Measurements from ENCODE around the gene ADAM22. TPM values are rescaled to one million over a fixed set of nuclear protein-coding genes. Genes with fewer than 3 reads are reported as not detected.

The ADAM22 gene
- total and polyA plus RNA-seq, 2 experiments from 2014 or later = 1.1 to 5.8 TPM

DNA sequence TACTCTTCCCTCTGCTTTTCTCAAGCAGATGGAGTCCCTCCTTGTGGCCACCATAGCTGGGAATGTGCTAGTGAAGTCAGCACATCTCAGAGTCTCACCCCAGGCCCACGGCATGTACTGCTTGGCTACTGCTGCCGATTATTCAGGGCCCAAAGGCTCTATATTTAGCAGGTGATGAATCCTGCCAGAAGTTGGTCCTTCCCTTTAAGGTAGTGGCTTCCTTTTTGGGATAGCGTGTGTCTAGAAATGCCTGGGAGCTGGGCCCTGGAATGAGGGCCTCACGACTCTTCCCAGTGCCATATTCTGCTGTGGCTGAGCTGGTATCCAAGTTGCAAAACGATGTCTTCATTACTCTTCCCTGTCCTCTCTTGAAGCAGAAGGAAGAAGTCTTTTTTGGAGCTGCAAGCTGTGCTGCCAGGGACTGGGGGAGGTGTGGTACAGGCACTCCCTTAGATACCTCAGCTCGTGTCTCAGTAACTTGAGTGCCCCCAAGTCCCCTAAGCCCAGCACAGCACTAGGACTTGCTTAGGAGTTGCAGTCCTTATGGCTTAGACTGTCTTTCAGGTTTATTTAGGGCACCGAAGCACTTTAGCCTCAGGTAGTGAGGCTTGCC, 100.1 kb downstream of the ADAM22 start:
- DNase-seq (ENCODE audit: low read depth in 1 of 2, low spot score in 1 of 2) = no peak
- no peaks in the 10 kb centered on the region for H3K27me3 ChIP-seq
- no peak for TF ChIP-seq CTCF (IDR thresholded peaks at IDR 0.05; ENCODE audit: low read depth, low read length)
- no peaks in the 10 kb centered on the region for H3K4me1 ChIP-seq (ENCODE audit: low read depth)
- H3K27ac ChIP-seq = no peak overlapping the region
- no peaks in the 10 kb centered on the region for H3K36me3 ChIP-seq
- H3K4me3 ChIP-seq = no peak overlapping the region
- no peaks in the 10 kb centered on the region for H3K9me3 ChIP-seq (ENCODE audit: low read depth)

GRCh38 chr7:88037050-88037449, 103.0 kb downstream of the ADAM22 start:
- H3K27ac ChIP-seq = no peak overlapping the region
- H3K4me3 ChIP-seq = no peak overlapping the region
- DNase-seq (ENCODE audit: low read depth in 1 of 2, low spot score in 1 of 2) = no peak
- no peak for TF ChIP-seq CTCF (IDR thresholded peaks at IDR 0.05; ENCODE audit: low read depth, low read length)
- H3K9me3 ChIP-seq (ENCODE audit: low read depth) = no peaks in the 10 kb centered on the region
- H3K27me3 ChIP-seq = no peaks in the 10 kb centered on the region
- no peaks in the 10 kb centered on the region for H3K36me3 ChIP-seq
- H3K4me1 ChIP-seq (ENCODE audit: low read depth) = no peaks in the 10 kb centered on the region

- no peaks in the 10 kb centered on the region for H3K27me3 ChIP-seq
- no peaks in the 10 kb centered on the region for H3K36me3 ChIP-seq
- no peaks in the 10 kb centered on the region for H3K9me3 ChIP-seq (ENCODE audit: low read depth)
- no peak overlapping the region for H3K27ac ChIP-seq
- H3K4me3 ChIP-seq = no peak overlapping the region
- H3K4me1 ChIP-seq (ENCODE audit: low read depth) = no peaks in the 10 kb centered on the region
- no peak for DNase-seq (ENCODE audit: low read depth in 1 of 2, low spot score in 1 of 2)
- TF ChIP-seq CTCF (IDR thresholded peaks at IDR 0.05; ENCODE audit: low read depth, low read length) = no peak
Observed at GRCh38 chr7:88040694-88041093, 106.6 kb downstream of the ADAM22 start.

GRCh38 chr7:88041583-88041982, 107.5 kb downstream of the ADAM22 start:
- DNase-seq (ENCODE audit: low read depth in 1 of 2, low spot score in 1 of 2) = no peak
- no peak overlapping the region for H3K27ac ChIP-seq

DNA sequence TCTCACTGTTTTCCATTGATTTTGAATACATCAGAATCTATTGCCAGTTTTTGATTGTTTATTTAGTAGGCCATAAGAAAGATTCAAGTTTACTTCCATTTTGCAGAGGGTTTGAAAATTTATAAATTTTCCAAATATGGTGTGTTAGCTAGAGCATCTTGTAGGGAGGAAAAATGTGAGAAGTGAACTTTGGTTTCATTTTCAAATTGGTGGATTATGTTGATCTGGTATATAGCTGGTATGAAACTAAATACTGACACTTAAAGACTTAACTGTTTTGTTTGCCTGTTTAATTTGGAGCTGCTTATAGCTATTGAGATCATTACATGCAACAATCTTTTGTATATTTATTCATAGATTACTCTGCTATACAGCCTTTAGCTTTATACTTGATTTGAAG, 108.1 kb downstream of the ADAM22 start:
- no peaks in the 10 kb centered on the region for H3K36me3 ChIP-seq
- TF ChIP-seq CTCF (IDR thresholded peaks at IDR 0.05; ENCODE audit: low read depth, low read length) = no peak
- DNase-seq (ENCODE audit: low read depth in 1 of 2, low spot score in 1 of 2) = no peak

More at GRCh38 chr7:88041583-88041982, 107.5 kb downstream of the ADAM22 start:
- H3K9me3 ChIP-seq (ENCODE audit: low read depth) = no peaks in the 10 kb centered on the region
- no peak overlapping the region for H3K4me3 ChIP-seq
- no peak for TF ChIP-seq CTCF (IDR thresholded peaks at IDR 0.05; ENCODE audit: low read depth, low read length)
- no peaks in the 10 kb centered on the region for H3K4me1 ChIP-seq (ENCODE audit: low read depth)
- no peaks in the 10 kb centered on the region for H3K36me3 ChIP-seq
- H3K27me3 ChIP-seq = no peaks in the 10 kb centered on the region

More for the DNA sequence above, 108.1 kb downstream of the ADAM22 start:
- Histone ChIP-seq H3K9me3 (ENCODE audit: low read depth) (no peaks in the 10 kb centered on the region), H3K27ac (no peak overlapping the region), H3K27me3 (no peaks in the 10 kb centered on the region), H3K4me1 (ENCODE audit: low read depth) (no peaks in the 10 kb centered on the region), H3K4me3 (no peak overlapping the region)
